CD4-positive, alpha-beta T cell treated with Interleukin-10 for 1 hour (primary cell): ENCODE results near the gene OR8J1.
"Not testable (repeated sequence)": the region's sequence is repeated elsewhere in the genome, so short reads cannot be mapped to it uniquely, and the experiment has no call there.

Source experiments
- DNase-seq: peaks from one replicate; pipeline ENCODE4 v3.0.0-alpha.2; 2020

OR8J1 gene

GRCh38 chr11:56353991-56354390 lies at the start of gene OR8J1:
Gene OR8J1 (plus strand): TSS chr11:56354291. CDS start chr11:56360247, 5,956 bp downstream.
- no peak for DNase-seq

- DNase-seq, result no peak
Measured at GRCh38 chr11:56307836-56308235, 46.3 kb upstream of the OR8J1 start.

DNA sequence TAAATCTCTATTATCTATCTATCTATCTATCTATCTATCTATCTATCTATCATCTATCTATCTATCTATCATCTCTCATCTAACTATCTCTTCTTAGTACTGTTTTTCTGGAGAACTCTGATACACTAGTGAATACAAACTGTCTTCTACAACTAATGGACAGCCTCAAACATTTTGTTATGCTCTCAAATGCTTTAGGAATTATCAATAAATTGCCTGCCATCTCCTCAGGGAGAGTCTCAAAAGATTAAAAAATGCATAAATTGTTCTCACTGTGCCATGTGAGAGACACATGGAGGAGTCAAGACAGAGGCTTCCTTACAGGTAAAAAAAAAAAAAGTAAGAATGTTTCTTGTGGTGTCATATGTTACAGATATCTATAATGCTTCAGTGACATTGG lies 39.2 kb upstream of the OR8J1 start, which contains the start of gene OR8K3:
OR8K3 (plus strand) TSS at position 301 of the 400 bp plus-strand sequence. CDS start 3,163 bp downstream, outside the sequence.
- no peak for DNase-seq

- DNase-seq, result no peak
Measured at GRCh38 chr11:56331861-56332491, 22.1 kb upstream of the OR8J1 start.

DNA sequence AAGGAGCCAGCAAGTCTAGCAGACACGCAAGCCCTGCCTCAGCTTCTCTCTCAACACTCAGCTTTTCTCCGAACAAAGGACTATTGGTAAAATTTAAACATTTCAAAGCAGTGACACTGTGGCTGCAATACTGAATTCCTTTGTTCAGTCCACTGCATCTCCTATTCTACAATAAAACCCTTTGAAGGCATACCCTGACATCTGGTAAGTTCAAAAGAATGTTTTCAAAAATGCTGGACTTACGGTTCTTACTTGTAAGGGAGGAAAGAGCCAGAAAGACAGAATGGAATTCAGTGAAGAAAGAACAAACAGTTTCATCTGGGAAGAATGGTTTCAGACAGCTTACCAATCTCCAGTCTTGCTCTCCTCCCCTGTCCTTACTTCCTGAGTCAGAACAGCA lies 20.9 kb upstream of the OR8J1 start:
- no peak for DNase-seq

GRCh38 chr11:56340289-56340688 lies 13.8 kb upstream of the OR8J1 start:
- DNase-seq, result no peak

- DNase-seq, result no peak
Measured at GRCh38 chr11:56345739-56346138, 8.4 kb upstream of the OR8J1 start, which contains the start of gene OR8K1. Gene OR8K1 (plus strand): TSS chr11:56346039. CDS start chr11:56346039, 0 bp downstream.

DNA sequence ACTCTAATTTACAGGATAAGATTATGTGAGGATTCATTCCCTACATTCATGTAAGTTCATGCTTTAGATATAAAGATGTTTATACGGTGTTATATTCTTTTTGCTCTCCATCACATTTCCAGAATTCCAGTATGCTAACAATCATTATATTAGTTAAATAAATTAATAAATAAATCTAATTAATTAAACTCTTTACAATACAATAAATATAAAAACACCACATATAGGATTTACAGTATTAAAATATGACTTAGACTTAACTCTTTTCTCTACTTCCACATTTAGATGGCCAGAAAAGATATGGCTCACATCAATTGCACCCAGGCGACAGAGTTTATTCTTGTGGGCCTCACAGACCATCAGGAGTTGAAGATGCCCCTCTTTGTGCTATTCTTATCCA lies 21.2 kb downstream of the OR8J1 start, which contains the start of gene OR8U1:
OR8U1 (plus strand) TSS at position 301 of the 400 bp plus-strand sequence; CDS start at position 301, 0 bp downstream.
- no peak for DNase-seq

DNA sequence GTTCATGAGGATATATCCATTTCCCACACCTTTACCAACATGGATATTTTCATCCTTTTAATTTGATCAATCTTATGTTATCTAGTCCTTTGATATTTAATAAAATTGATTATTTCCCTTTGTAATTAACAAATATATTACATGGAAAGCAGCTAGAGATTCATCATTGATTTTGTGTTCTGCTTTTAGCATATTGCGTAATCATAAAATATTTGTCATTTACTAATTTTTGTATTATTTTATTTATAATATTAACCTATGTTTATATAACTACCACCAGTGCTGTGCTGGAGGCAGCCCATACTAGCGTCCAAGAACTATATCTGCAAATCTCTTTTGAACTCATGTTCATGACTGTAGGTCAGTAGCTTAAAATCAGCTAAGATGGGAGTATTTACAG lies 26.0 kb downstream of the OR8J1 start:
- no peak for DNase-seq

- no peak for DNase-seq
Measured at GRCh38 chr11:56394381-56394780, 40.3 kb downstream of the OR8J1 start.

GRCh38 chr11:56396047-56396446 lies 42.0 kb downstream of the OR8J1 start:
- no peak for DNase-seq

GRCh38 chr11:56401858-56402461 lies 47.9 kb downstream of the OR8J1 start:
- not testable (repeated sequence) for DNase-seq

DNA sequence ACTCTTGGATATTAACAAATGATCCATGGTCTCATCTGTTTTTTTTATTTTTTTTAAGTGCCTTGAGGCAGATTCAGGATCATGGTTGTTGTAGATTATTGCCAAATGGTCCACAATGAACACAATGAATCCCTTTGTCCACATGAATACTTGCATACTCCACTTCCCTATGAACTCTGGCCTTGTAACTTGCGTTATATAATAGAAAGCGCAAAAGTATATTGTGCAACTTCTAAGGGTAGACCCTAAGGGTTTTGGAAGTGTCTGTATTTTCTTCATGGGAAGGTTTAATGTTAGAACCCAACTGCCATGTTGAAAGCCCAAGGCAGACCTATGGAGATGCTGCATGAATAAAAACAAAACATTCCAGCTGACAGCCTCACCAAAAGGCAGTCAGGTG lies 50.3 kb downstream of the OR8J1 start:
- no peak for DNase-seq

DNA sequence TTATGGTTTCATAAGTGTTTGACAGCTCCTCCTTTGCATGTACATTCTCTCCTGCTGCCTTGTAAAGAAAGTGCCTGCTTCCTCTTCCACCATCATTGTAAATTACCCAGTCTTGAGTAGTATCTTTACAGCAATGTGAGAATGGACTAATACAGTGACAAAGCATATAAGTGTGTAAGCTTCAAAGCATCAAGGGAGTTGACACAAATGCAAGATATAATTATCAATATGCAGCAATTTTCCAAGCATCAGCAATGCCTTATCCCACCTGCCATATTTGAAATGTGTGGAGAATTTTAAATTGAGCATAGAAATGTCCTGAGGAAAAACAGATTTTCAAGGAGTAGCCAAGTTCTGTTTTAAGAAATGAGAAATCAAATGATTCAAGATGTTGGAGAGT lies 56.7 kb downstream of the OR8J1 start:
- DNase-seq, result no peak
